GM19238 (cell line): ENCODE data around the gene HEXIM2.
"Not testable (repeated sequence)": the region's sequence is repeated elsewhere in the genome, so short reads cannot be mapped to it uniquely, and the experiment has no call there.

ENCODE experiments used
- DNase-seq: peaks from one replicate; pipeline ENCODE4 v3.0.0; 2011; ENCODE audit warnings: low spot score; ENCODE audit not compliant: insufficient read length

Gene HEXIM2

GRCh38 chr17:45161288-45162024, at the start of gene HEXIM2:
HEXIM2 (plus strand) TSS chr17:45161875; CDS start chr17:45162794, 919 bp downstream.
- DNase-seq = peak; percentile 93

- no peak for DNase-seq
Measured at GRCh38 chr17:45112559-45113423, 48.9 kb upstream of the HEXIM2 start.

GRCh38 chr17:45113424-45113754, 48.3 kb upstream of the HEXIM2 start:
- DNase-seq = no peak

- no peak for DNase-seq
Measured at GRCh38 chr17:45114117-45114932, 47.4 kb upstream of the HEXIM2 start.

GRCh38 chr17:45115015-45115625, 46.6 kb upstream of the HEXIM2 start:
- no peak for DNase-seq

- DNase-seq = no peak
Measured at GRCh38 chr17:45115871-45116270, 45.8 kb upstream of the HEXIM2 start.

GRCh38 chr17:45116434-45117016, 45.1 kb upstream of the HEXIM2 start:
- DNase-seq = no peak

GRCh38 chr17:45117334-45117733, 44.3 kb upstream of the HEXIM2 start:
- no peak for DNase-seq

GRCh38 chr17:45117848-45118646, 43.6 kb upstream of the HEXIM2 start:
- DNase-seq = no peak

GRCh38 chr17:45118691-45119090, 43.0 kb upstream of the HEXIM2 start:
- no peak for DNase-seq

- DNase-seq = no peak
Measured at GRCh38 chr17:45119964-45120363, 41.7 kb upstream of the HEXIM2 start.

- no peak for DNase-seq
Measured at GRCh38 chr17:45120558-45120957, 41.1 kb upstream of the HEXIM2 start.

GRCh38 chr17:45121055-45121454, 40.6 kb upstream of the HEXIM2 start:
- no peak for DNase-seq

- no peak for DNase-seq
Measured at GRCh38 chr17:45123076-45123770, 38.5 kb upstream of the HEXIM2 start.

- no peak for DNase-seq
Measured at GRCh38 chr17:45123930-45124796, 37.5 kb upstream of the HEXIM2 start.

- DNase-seq = not testable (repeated sequence)
Measured at GRCh38 chr17:45124797-45125122, 36.9 kb upstream of the HEXIM2 start.

GRCh38 chr17:45125509-45125908, 36.2 kb upstream of the HEXIM2 start:
- DNase-seq = no peak

GRCh38 chr17:45127207-45127547, 34.5 kb upstream of the HEXIM2 start:
- no peak for DNase-seq
